ENCODE measurements around the gene ADAM12. TPM values are rescaled to one million over a fixed set of nuclear protein-coding genes. Genes with fewer than 3 reads are reported as not detected.

ADAM12 gene
- total RNA-seq, 2 experiments from 2014 or later, result 0.60 to 1.6 TPM

- DNase-seq, result no peak
- CTCF ChIA-PET, result interaction anchor here (0.9 to 1.0 kb wide), 2 partner anchors 16 to 47 kb away, joined by 3 to 4 read pairs; no protein-coding TSS in a partner anchor
- H3K27me3 Mint-ChIP-seq (ENCODE audit: low read depth), result no peaks in the 10 kb centered on the region
- no peak overlapping the region for H3K4me3 Mint-ChIP-seq
- POLR2A ChIA-PET, result no interaction called here
- no peaks in the 10 kb centered on the region for H3K36me3 Mint-ChIP-seq (ENCODE audit: low read depth)
- H3K9me3 Mint-ChIP-seq (ENCODE audit: insufficient read depth), result no peaks in the 10 kb centered on the region
- no peaks in the 10 kb centered on the region for H3K4me1 Mint-ChIP-seq (ENCODE audit: low read depth)
- ATAC-seq, result no peak
- no peak overlapping the region for H3K27ac Mint-ChIP-seq
These were observed 252.2 kb downstream of the ADAM12 start for GRCh38 chr10:126135941-126136595.

DNA sequence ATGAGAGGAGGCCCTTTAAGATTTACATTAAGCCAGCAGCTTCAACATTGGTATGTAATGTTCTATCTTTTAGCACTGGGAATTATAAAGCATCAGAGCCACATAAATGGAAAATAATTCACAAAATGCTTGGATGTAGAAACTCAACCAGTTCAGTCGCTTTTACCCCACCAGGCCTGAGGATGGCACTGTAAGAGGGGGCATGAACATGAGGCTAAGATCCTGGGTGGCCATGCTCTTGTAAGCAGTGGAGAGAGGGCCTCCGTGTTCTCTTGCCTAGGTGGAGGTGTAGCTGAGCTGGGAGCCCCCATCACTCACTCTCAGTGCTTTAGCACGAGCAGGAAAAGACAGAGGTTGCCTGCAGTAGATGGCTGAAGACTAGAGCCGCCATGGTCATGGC, 253.1 kb downstream of the ADAM12 start:
- POLR2A ChIA-PET, result no interaction called here
- ATAC-seq (no peak), DNase-seq (no peak)
- Mint-ChIP-seq H3K4me1 (ENCODE audit: low read depth) (no peaks in the 10 kb centered on the region), H3K27ac (no peak overlapping the region), H3K9me3 (ENCODE audit: insufficient read depth) (no peaks in the 10 kb centered on the region), H3K27me3 (ENCODE audit: low read depth) (no peaks in the 10 kb centered on the region), H3K4me3 (no peak overlapping the region), H3K36me3 (ENCODE audit: low read depth) (no peaks in the 10 kb centered on the region)
- CTCF ChIA-PET, result no interaction called here

- Mint-ChIP-seq H3K4me1 (ENCODE audit: low read depth) (no peaks in the 10 kb centered on the region), H3K36me3 (ENCODE audit: low read depth) (no peaks in the 10 kb centered on the region), H3K27me3 (ENCODE audit: low read depth) (no peaks in the 10 kb centered on the region), H3K4me3 (no peak overlapping the region), H3K9me3 (ENCODE audit: insufficient read depth) (no peaks in the 10 kb centered on the region), H3K27ac (no peak overlapping the region)
- ATAC-seq, result no peak
- POLR2A ChIA-PET, result no interaction called here
- no peak for DNase-seq
- CTCF ChIA-PET, result no interaction called here
These were observed 254.2 kb downstream of the ADAM12 start for GRCh38 chr10:126133906-126134656.

DNA sequence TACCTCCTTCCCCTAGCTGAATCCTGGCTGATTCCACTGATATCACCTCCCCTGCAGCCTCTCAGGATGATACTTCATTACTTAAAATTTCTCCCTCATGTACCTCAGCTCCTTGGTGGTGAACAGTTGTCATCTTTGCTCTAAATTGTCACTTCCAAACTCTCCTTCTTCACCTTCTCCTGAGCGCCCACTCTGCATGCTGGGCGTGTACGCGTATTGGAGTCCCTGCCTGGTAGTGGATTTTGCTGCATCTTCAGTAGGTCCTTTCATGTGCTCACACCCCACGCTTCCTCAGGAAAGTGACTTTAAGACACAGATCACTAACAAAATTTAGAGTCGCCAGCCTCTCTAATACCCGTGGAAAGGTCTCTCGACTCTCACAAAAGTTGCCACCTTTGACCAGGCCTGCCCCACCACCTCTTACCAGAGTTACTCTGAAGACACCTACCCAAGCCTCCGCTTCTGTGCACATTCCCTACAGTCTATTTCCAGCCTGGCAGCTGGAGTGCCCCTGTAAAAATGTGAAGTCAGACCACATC, 255.1 kb downstream of the ADAM12 start:
- H3K9me3 Mint-ChIP-seq (ENCODE audit: insufficient read depth), result no peaks in the 10 kb centered on the region
- POLR2A ChIA-PET, result no interaction called here
- CTCF ChIA-PET, result no interaction called here
- no peak overlapping the region for H3K27ac Mint-ChIP-seq
- H3K36me3 Mint-ChIP-seq (ENCODE audit: low read depth), result no peaks in the 10 kb centered on the region
- H3K27me3 Mint-ChIP-seq (ENCODE audit: low read depth), result no peaks in the 10 kb centered on the region
- ATAC-seq (no peak), DNase-seq (no peak)
- no peak overlapping the region for H3K4me3 Mint-ChIP-seq
- H3K4me1 Mint-ChIP-seq (ENCODE audit: low read depth), result no peaks in the 10 kb centered on the region

- DNase-seq (no peak), ATAC-seq (no peak)
- Mint-ChIP-seq H3K27ac (no peak overlapping the region), H3K9me3 (ENCODE audit: insufficient read depth) (no peaks in the 10 kb centered on the region), H3K4me3 (no peak overlapping the region), H3K4me1 (ENCODE audit: low read depth) (no peaks in the 10 kb centered on the region), H3K36me3 (ENCODE audit: low read depth) (no peaks in the 10 kb centered on the region), H3K27me3 (ENCODE audit: low read depth) (no peaks in the 10 kb centered on the region)
- CTCF ChIA-PET, result no interaction called here
- POLR2A ChIA-PET, result no interaction called here
These were observed 256.9 kb downstream of the ADAM12 start for GRCh38 chr10:126131341-126131740.

- H3K27me3 Mint-ChIP-seq (ENCODE audit: low read depth), result no peaks in the 10 kb centered on the region
- no peaks in the 10 kb centered on the region for H3K36me3 Mint-ChIP-seq (ENCODE audit: low read depth)
- POLR2A ChIA-PET, result no interaction called here
- no peak for ATAC-seq
- H3K27ac Mint-ChIP-seq, result no peak overlapping the region
- H3K9me3 Mint-ChIP-seq (ENCODE audit: insufficient read depth), result no peaks in the 10 kb centered on the region
- no peaks in the 10 kb centered on the region for H3K4me1 Mint-ChIP-seq (ENCODE audit: low read depth)
- CTCF ChIA-PET, result no interaction called here
- no peak for DNase-seq
- no peak overlapping the region for H3K4me3 Mint-ChIP-seq
These were observed 258.0 kb downstream of the ADAM12 start for GRCh38 chr10:126130271-126130710.

- Mint-ChIP-seq H3K4me3 (no peak overlapping the region), H3K9me3 (ENCODE audit: insufficient read depth) (no peaks in the 10 kb centered on the region), H3K27me3 (ENCODE audit: low read depth) (no peaks in the 10 kb centered on the region), H3K27ac (no peak overlapping the region), H3K36me3 (ENCODE audit: low read depth) (no peaks in the 10 kb centered on the region), H3K4me1 (ENCODE audit: low read depth) (no peaks in the 10 kb centered on the region)
- DNase-seq (no peak), ATAC-seq (no peak)
- POLR2A ChIA-PET, result no interaction called here
- CTCF ChIA-PET, result no interaction called here
These were observed 259.3 kb downstream of the ADAM12 start for GRCh38 chr10:126129026-126129425.

- ATAC-seq (no peak), DNase-seq (no peak)
- ChIA-PET CTCF (no interaction called here), POLR2A (no interaction called here)
- Mint-ChIP-seq H3K27me3 (ENCODE audit: low read depth) (no peaks in the 10 kb centered on the region), H3K27ac (no peak overlapping the region), H3K4me1 (ENCODE audit: low read depth) (no peaks in the 10 kb centered on the region), H3K4me3 (no peak overlapping the region), H3K36me3 (ENCODE audit: low read depth) (no peaks in the 10 kb centered on the region), H3K9me3 (ENCODE audit: insufficient read depth) (no peaks in the 10 kb centered on the region)
These were observed 259.7 kb downstream of the ADAM12 start for GRCh38 chr10:126128581-126128980.

DNA sequence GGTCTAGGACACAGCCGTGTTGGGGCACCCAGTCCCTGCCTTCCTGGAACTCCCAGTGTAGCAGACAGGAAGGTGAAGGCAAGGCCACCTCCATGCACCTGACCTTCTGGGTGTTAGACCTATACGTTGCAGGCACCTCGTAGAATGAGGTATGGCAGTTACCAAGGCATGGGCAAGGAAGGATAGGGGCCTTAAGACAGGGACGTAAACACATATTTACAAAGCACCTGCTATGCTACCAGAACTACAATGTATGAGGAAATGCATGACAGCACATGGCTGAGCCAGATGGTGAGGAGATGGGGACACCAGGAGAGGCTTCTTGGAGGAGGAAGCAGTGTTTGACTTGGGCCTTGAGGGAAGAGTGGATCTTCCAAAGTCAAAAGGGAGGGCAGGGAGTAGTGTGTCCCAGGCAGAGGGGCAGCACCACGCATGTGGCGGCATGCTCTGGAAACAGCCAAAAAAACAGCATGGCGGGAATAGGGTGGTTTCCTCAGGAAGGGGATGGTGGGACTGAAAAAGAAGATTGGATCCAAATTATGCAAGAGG, 260.7 kb downstream of the ADAM12 start:
- ATAC-seq, result no peak
- DNase-seq, result no peak
- no peaks in the 10 kb centered on the region for H3K9me3 Mint-ChIP-seq (ENCODE audit: insufficient read depth)
- POLR2A ChIA-PET, result no interaction called here
- H3K27ac Mint-ChIP-seq, result no peak overlapping the region
- CTCF ChIA-PET, result no interaction called here
- no peaks in the 10 kb centered on the region for H3K27me3 Mint-ChIP-seq (ENCODE audit: low read depth)
- no peaks in the 10 kb centered on the region for H3K4me1 Mint-ChIP-seq (ENCODE audit: low read depth)
- H3K36me3 Mint-ChIP-seq (ENCODE audit: low read depth), result no peaks in the 10 kb centered on the region
- H3K4me3 Mint-ChIP-seq, result no peak overlapping the region

- no peaks in the 10 kb centered on the region for H3K9me3 Mint-ChIP-seq (ENCODE audit: insufficient read depth)
- ATAC-seq (no peak), DNase-seq (no peak)
- H3K4me1 Mint-ChIP-seq (ENCODE audit: low read depth), result no peaks in the 10 kb centered on the region
- no peaks in the 10 kb centered on the region for H3K27me3 Mint-ChIP-seq (ENCODE audit: low read depth)
- CTCF ChIA-PET, result no interaction called here
- H3K36me3 Mint-ChIP-seq (ENCODE audit: low read depth), result no peaks in the 10 kb centered on the region
- no peak overlapping the region for H3K27ac Mint-ChIP-seq
- POLR2A ChIA-PET, result no interaction called here
- H3K4me3 Mint-ChIP-seq, result no peak overlapping the region
These were observed 261.4 kb downstream of the ADAM12 start for GRCh38 chr10:126126866-126127265.

GRCh38 chr10:126126023-126126422, 262.3 kb downstream of the ADAM12 start:
- Mint-ChIP-seq H3K36me3 (ENCODE audit: low read depth) (no peaks in the 10 kb centered on the region), H3K27me3 (ENCODE audit: low read depth) (no peaks in the 10 kb centered on the region), H3K9me3 (ENCODE audit: insufficient read depth) (no peaks in the 10 kb centered on the region), H3K4me1 (ENCODE audit: low read depth) (no peaks in the 10 kb centered on the region), H3K27ac (no peak overlapping the region), H3K4me3 (no peak overlapping the region)
- DNase-seq (no peak), ATAC-seq (no peak)
- POLR2A ChIA-PET, result no interaction called here
- CTCF ChIA-PET, result no interaction called here

- CTCF ChIA-PET, result no interaction called here
- DNase-seq (no peak), ATAC-seq (no peak)
- Mint-ChIP-seq H3K36me3 (ENCODE audit: low read depth) (no peaks in the 10 kb centered on the region), H3K4me1 (ENCODE audit: low read depth) (no peaks in the 10 kb centered on the region), H3K4me3 (no peak overlapping the region), H3K9me3 (ENCODE audit: insufficient read depth) (no peaks in the 10 kb centered on the region), H3K27ac (no peak overlapping the region), H3K27me3 (ENCODE audit: low read depth) (no peaks in the 10 kb centered on the region)
- POLR2A ChIA-PET, result no interaction called here
These were observed 263.5 kb downstream of the ADAM12 start for GRCh38 chr10:126124668-126125349.

All from activated CD8-positive, alpha-beta T cell treated with anti-CD3 and anti-CD28 coated beads, Interleukin-2, amount 10 ng/mL, durations not matched to agents 7 days and 5 days (primary cell).